HG03066 (cell line): ENCODE results near the gene RBM18.

Source experiments
- ATAC-seq: cut with Tn5 transposase; IDR thresholded peaks from one replicate; pipeline ENCODE4 v1.9.1; 2021; ENCODE audit warnings: low read depth; ENCODE audit not compliant: unreplicated experiment

The RBM18 gene

GRCh38 chr9:122264360-122265148 is at the start of gene RBM18, which contains the start of gene MRRF:
Gene RBM18, minus strand, starts transcription at chr9:122264840. Its CDS starts 3,348 bp downstream, at chr9:122261492.
Gene MRRF, plus strand, starts transcription at chr9:122264882. Its CDS starts 6,010 bp downstream, at chr9:122270892.
- peak; percentile 83 for ATAC-seq

DNA sequence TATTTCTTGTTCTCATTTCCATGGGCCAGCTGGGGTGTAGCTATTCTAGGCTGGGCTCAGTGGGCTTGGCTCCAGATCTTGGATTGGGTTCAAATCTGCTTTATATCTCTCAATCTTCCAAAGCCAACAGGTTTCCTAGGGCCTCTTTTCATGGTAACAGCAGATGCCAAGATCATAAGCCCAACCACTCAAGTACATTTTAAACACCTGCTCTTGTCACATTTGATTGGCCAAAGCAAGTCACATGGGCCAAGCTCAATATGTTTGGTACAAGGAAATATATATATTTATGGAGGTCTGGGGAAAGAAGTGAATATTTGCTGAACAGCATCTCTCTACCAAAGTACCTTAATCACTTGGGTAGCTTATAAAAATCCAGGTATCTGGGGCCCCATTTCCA is 49.5 kb upstream of the RBM18 start:
- ATAC-seq, result no peak

DNA sequence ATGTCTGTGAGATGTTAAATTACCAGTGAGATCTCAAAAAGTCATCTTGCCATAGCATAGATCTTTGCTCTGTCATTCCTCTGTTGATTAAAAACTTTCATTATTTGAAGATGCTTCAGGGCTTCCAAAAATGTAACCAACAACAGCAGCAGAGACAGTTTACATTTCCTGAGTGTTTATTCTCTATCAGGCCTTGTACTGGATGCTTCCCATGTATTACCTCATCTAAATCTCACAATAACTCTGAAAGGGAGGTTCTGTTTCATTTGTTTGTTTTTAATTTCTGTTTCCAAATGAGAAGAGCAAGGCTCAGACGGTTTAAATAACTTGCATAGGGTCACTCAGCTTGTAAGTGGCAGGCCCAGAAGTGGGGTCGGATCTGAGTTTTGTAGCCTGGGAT is 45.2 kb upstream of the RBM18 start:
- no peak for ATAC-seq

DNA sequence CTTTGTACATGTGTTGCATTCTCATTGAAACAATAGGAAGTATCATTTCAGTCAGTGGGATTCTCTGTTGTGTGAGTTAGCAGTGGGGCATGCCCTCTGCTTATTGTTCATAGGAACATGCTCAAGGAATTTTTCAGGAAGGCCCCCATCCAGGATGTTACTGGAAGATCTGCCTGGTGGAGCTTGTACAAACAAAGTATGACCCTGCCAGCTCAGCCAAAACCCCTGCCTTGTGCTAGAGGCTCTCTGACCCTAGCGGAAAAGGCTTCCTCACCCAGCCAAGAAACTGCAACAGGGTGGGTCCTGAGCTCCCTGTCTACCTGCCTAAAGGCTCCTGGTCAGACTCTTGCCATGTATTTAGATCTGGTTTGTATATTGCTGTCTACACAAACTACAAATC is 43.3 kb upstream of the RBM18 start:
- ATAC-seq, result no peak

- ATAC-seq, result no peak
Observed at GRCh38 chr9:122307061-122307460, 42.4 kb upstream of the RBM18 start.

- ATAC-seq, result no peak
Observed at GRCh38 chr9:122302237-122303093, 37.8 kb upstream of the RBM18 start.

- no peak for ATAC-seq
Observed at GRCh38 chr9:122297512-122297911, 32.9 kb upstream of the RBM18 start.

DNA sequence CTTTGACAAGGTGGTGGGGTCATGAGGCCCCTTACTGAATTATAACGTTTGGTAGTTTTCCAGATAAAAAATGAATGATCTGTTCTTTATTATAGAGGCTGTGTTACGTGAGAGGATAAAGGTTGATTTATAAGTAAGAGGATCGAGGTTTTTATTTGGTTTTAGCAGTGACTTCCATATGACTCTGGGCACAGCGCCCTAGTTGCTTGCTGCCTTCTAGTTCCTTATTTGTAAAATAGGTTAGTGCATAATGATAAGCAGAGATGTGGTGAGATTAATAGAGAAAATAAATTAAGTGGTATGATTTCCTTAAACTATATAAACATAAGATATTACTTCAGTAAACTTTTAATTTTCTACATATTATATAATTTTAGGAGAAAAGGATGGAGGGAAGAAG is 29.9 kb upstream of the RBM18 start:
- no peak for ATAC-seq

GRCh38 chr9:122291458-122291857 is 26.8 kb upstream of the RBM18 start:
- no peak for ATAC-seq

GRCh38 chr9:122287214-122287720 is 22.6 kb upstream of the RBM18 start:
- ATAC-seq, result no peak

DNA sequence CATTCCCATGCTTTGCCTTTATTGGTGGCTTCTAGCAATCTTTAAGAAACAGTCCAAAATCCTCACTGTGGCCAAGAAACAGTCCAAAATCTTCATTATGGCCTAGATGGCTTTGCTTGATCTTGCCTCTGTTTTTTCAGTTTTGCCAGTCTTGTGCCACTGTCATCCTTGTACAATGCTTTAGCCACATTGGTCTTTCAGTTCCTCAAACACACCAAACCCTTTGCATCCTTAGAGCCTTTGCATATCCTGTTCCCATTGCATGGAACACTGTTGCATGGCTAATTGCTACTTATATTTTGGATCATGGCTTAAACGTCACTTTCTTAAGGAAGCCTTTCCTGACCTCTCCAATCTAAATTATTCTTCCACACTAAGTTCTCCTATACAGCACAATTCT is 22.1 kb upstream of the RBM18 start:
- no peak for ATAC-seq

DNA sequence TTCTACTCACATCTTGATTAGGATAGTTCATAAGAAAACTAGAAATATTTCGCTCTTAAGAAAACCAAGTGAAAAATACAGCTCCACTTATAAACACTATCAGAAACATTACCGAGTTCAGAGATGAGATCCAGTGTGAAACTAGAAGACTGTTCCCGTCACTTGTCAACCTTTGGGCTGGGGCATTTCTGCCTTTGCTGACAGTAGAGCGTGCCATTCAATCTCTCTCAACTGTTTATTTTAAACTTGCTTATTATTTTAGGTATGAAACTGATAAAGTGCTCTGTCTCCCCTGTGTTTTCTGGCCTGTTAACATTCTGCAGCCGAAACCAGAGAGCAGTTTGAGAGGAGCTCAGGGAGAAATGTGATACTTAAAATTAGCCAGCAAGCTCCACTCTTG is 16.7 kb upstream of the RBM18 start:
- ATAC-seq, result no peak

DNA sequence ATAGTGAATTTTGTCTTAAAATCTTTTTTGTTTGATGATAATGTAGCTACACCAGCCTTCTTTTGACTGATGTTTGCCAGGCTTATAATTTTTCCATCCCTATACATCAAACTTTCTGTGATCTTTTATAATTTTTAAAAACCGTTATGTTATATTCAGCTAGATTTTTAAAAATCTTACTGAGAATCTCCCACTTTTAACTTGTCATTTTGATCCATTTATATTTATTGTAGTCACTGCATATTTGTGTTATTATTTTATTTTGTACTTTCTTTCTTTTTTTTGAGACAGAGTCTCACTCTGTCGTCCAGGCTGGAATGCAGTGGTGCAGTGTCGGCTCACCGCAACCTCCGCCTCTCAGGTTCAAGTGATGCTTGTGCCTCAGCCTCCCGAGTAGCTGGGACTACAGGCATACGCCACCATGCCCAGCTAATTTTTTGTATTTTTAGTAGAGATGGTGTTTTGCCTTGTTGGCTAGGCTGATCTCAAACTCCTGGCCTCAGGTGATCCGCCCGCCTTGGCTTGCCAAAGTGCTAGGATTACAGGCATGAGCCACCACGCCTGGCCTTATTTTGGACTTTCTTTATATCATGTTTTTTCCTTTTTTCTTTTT is 12.8 kb upstream of the RBM18 start:
- ATAC-seq, result no peak

- ATAC-seq, result no peak
Observed at GRCh38 chr9:122276096-122276495, 11.5 kb upstream of the RBM18 start.

DNA sequence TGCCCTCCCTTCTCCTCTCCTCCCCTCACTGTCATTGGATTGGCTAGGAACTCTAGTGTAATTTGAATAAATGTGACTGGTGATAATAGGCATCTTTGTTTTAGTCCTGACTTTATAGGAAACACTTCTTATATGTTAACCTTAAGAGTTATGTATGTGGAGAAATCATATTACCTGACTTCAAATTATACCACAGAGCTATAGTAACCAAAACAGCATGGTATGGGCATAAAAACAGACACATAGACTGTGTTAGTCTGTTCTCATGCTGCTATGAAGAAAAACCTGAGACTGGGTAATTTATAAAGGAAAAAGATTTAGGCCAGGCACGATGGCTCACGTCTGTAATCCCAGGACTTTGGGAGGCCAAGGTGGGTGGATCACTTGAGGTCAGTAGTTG is 9.4 kb upstream of the RBM18 start:
- no peak for ATAC-seq

DNA sequence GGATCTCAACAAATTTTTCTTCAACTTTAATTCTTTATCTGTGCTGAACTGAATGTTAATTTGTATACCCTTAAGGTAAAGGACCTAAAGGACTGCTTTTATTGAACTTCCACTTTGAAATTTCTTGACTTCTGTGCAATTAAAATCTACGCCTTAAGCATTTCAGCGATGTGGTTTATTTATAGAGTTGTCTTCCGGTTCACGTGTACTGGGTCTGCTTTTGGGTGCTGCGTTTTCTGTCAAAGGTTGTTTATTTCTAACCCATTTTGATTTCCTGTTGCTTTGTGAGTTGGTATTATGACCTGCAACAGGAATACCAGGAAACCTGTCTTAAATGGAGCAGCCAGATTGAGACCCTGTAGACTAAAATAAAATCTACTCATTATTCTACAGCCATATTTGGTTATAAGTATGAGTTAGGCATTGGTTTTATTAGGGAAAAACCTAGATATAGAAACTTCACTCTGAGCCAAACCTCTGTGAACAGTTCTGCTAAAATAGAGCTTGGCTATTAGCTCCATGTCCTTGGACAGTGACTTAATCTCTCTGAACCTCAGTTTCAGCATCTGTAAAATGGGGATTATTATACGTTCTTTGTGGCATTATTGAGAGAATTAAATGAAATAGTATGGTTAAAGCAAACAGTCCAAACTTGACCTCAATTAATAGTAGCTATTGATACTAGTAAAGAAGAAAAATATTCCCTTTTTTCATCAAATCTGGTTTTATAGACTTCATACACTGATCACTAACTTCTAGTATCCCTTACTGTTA is 3.6 kb upstream of the RBM18 start:
- no peak for ATAC-seq

DNA sequence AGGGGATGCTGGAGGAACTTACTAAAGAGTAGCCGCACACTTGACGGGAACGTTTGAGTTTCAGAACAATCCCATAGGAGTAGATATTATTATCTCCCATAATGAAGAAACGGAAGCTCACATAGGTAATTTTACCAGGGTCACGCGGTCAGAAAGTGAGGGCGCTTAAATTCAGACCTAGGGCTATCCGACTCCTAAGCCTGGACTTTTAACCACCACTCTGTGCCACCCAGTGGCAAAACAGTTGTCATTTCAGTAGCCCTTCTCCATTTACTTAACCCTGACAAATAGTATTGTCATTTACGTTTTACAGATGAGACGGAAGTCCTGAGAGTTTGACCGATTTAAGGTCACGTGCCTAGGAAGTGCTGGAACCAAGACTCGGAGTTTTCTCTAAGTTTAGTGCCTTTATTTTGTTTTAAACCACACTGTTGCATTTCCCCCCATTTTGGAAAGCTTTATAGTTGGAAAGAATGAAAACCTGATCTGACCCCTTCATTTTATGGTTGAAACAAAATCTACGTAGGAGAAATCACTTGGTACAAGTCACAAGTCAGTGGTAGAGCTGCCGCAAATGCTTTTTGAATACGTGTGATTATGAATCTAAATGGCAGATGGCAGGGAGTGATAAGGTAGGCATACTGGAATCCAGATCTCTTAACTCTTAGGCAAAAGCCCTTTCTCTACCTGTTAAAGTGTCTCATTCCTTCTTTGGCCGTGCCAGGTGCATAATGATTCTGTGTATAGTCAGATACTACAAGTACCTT is 692 bp upstream of the RBM18 start:
- peak; percentile 32 for ATAC-seq

- ATAC-seq, result no peak
Observed at GRCh38 chr9:122263699-122264349, 816 bp downstream of the RBM18 start.

GRCh38 chr9:122262073-122262472 is 2.6 kb downstream of the RBM18 start:
- no peak for ATAC-seq
